ENCODE measurements around the gene STMND1. TPM values are rescaled to one million over a fixed set of nuclear protein-coding genes. Genes with fewer than 3 reads are reported as not detected.
"Not testable (repeated sequence)": the region's sequence is repeated elsewhere in the genome, so short reads cannot be mapped to it uniquely, and the experiment has no call there.

The STMND1 gene
- not detected in 2 replicates for total RNA-seq (2014; rRNA removed; shearing (Covaris generic))

DNA sequence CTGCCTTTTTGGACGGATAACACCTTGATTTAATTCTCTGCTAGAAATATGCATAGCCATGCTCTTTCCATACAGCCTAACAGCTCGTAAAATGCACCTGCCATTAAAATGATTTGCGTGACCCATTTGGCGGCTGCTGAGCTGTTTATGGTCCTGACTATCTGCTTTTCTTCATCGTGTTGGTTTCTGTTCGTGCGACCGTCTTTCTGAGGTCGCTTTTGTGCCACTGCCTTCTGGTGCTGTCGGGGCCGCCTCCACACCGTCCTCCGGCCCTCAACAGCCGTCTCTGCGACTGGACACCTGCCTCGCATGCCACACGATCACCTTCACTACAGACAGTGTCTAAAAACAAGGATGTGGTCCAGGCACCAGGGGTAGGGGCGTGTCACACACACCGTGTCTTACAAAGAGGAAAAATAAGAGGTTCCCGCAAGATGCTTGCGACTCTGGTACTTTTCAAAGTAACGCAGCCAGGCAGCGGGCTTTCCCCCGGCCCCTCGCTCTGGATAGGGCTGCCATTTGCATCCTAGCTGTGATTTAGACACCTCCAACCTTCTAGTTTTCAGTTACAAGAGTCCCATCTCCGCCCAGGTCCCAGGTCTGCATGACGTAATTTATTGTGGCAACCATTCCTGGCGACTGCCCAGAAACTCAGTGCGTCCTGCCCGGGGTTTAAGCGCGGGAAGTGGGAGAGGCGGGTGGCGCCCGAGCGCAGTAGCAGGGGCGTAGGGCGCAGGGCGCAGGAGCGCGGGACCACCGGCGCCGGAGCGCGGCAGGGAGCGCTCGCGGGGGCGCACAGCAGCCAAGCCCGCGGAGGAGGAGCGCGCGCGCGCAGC, at the start of gene STMND1:
TSS of gene STMND1 (plus strand) at position 629 of the 836 bp plus-strand sequence. CDS start 208 bp downstream, outside the sequence.
- no peaks in the 10 kb centered on the region for H3K36me3 ChIP-seq (replicated peaks; ENCODE audit: control insufficient read depth, insufficient read depth, low read length)
- H3K27me3 ChIP-seq (ENCODE audit: control insufficient read depth, insufficient read depth, low read length): peaks cover 30% of the 10 kb centered on the region
- peak within 1 kb of the TSS; percentile 40 for H3K4me3 ChIP-seq (ENCODE audit: insufficient read depth, low read depth, low read length)
- DNase-seq: peak; percentile 71

DNA sequence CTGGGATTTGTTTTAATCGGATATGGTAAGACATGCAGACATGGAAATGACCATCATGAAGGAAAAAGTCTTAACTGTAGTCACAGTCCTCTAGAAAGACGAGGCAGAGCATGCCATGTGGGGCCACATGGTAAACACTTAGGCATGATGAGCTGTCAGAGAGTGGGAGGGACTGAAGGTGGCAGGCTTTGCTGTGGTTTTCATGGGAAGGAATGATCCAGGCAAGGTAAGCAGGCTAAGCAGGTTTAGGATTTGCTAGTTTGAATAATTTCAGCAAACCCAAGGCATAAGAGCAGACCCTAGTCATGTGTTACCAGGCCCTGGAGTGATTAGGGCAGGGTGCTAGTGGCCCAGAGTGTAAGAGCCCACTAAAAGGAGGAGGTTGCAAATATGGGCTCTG, 47.2 kb upstream of the STMND1 start:
- H3K27me3 ChIP-seq (ENCODE audit: control insufficient read depth, insufficient read depth, low read length): no peaks in the 10 kb centered on the region
- H3K36me3 ChIP-seq (replicated peaks; ENCODE audit: control insufficient read depth, insufficient read depth, low read length): no peaks in the 10 kb centered on the region
- no peak overlapping the region for H3K4me3 ChIP-seq (ENCODE audit: insufficient read depth, low read depth, low read length)
- no peak for DNase-seq

DNA sequence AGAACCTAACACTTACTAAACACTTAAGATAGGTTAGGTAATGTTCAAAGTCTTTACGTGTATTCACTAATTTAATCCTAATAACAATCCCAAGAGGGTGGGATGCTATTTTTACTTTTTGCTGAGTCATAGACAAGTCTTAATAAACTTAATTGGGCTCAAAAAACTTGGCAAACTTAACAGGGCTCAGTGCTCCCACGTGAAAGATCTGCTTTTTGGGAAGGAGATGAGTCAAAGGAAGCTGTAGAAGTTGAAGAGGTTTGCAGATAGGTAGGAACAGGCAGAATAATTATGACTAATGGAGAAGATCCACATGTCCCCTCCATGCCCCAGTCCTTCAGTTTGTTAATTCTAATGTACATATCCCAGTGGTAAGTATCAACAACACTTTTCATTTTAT, 44.5 kb upstream of the STMND1 start:
- Histone ChIP-seq H3K27me3 (ENCODE audit: control insufficient read depth, insufficient read depth, low read length) (no peaks in the 10 kb centered on the region), H3K36me3 (replicated peaks; ENCODE audit: control insufficient read depth, insufficient read depth, low read length) (no peaks in the 10 kb centered on the region), H3K4me3 (ENCODE audit: insufficient read depth, low read depth, low read length) (no peak overlapping the region)
- no peak for DNase-seq

DNA sequence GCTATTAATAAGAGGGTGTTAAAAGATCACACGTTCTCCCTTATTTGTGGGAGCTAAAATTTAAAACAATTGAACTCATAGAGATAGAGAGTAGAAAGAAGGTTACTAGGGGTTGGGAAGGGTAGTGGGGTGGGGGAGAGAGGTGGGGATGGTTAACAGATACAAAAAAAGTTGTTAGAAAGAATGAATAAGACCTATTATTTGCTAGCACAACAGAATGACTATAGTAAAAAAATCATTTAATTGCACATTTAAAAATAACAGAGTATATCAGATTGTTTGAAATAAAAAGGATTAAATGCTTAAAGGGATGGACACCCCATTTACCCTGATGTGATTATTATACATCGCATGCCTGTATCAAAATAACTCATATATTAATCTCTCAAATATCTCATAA, 43.3 kb upstream of the STMND1 start:
- DNase-seq: no peak
- Histone ChIP-seq H3K36me3 (replicated peaks; ENCODE audit: control insufficient read depth, insufficient read depth, low read length) (no peaks in the 10 kb centered on the region), H3K27me3 (ENCODE audit: control insufficient read depth, insufficient read depth, low read length) (no peaks in the 10 kb centered on the region), H3K4me3 (ENCODE audit: insufficient read depth, low read depth, low read length) (no peak overlapping the region)

DNA sequence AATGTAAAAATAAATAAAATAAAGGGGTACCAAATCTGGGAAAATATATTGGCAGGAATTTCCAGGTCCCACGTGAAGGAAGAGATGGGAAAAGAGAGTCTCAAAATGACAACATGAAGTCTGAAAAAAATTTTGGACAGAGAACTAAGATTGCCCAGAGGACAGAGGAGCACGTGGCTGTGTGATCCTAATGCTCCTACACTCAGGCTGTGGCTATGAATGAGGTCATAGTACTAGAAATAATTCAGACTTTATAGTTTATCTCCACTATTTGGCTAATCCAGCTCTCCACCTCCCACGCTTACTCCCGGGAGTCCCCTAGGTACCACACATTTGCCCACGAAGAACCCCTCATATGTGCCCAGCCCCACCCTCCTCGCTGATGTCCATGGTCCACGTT, 42.8 kb upstream of the STMND1 start:
- Histone ChIP-seq H3K36me3 (replicated peaks; ENCODE audit: control insufficient read depth, insufficient read depth, low read length) (no peaks in the 10 kb centered on the region), H3K27me3 (ENCODE audit: control insufficient read depth, insufficient read depth, low read length) (no peaks in the 10 kb centered on the region), H3K4me3 (ENCODE audit: insufficient read depth, low read depth, low read length) (no peak overlapping the region)
- DNase-seq: no peak

DNA sequence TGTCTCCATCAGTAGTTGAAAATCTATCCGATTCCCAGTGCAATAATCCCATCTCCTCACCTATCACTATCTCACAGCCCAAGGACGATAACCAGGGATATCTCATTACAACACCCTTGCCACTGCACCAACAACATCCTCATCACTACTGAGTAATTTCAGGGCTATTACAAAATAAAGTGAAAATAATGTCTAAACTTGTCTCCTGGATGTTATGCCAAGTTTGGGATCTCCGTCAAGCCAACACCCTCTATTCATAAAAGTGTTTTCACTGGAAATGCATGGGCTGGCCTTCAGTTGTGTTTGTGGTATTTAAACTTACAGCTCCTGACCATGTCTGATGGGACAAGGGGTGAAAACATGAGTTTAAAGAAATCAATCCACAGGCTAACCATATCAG, 42.0 kb upstream of the STMND1 start:
- Histone ChIP-seq H3K4me3 (ENCODE audit: insufficient read depth, low read depth, low read length) (no peak overlapping the region), H3K36me3 (replicated peaks; ENCODE audit: control insufficient read depth, insufficient read depth, low read length) (no peaks in the 10 kb centered on the region), H3K27me3 (ENCODE audit: control insufficient read depth, insufficient read depth, low read length) (no peaks in the 10 kb centered on the region)
- no peak for DNase-seq

DNA sequence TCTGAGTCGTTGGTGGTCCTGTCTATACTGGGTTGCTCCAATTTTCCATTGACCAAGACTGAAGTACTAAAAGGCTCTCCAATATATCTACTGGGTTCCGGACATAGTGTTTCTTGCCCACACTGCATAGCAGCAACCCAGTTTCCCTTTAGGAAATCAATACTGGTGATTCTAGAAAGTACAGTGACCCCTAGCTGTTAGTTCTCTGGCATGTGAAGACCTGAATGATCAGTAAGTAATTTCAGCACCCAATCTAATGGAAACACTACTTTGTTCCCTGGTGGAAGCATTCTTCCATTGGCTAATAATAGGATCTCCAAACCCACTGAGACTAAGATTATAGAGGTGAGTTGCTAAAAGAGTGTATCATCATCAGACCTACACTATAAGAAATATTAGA, 40.8 kb upstream of the STMND1 start:
- Histone ChIP-seq H3K36me3 (replicated peaks; ENCODE audit: control insufficient read depth, insufficient read depth, low read length) (no peaks in the 10 kb centered on the region), H3K4me3 (ENCODE audit: insufficient read depth, low read depth, low read length) (no peak overlapping the region), H3K27me3 (ENCODE audit: control insufficient read depth, insufficient read depth, low read length) (no peaks in the 10 kb centered on the region)
- peak; percentile 10 for DNase-seq

DNA sequence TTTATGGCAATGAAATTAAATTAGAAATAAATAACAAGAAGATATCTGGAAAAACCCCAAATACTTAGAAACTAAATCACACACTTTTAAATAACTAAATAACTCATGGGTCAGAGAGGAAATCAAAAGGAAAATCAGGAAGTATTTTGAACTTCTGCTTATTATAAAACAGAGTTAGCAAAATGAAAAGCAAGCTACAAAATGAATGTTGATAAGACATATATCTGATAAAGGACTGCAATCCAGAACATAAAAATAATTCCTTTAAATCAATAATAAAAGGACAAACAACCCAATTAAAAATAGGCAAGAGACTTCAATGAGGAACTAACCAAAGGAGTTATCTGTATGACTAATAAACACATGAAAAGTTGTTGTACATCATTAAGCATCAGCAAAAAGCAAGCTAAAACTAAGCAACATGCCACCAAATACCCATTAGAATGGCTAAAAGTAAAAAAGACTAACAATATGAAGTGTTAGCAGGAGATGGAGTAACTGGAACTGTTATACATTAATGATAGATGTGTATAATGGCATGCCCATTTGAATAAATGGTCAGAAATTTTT, 38.9 kb upstream of the STMND1 start:
- DNase-seq: no peak
- no peak overlapping the region for H3K4me3 ChIP-seq (ENCODE audit: insufficient read depth, low read depth, low read length)
- no peaks in the 10 kb centered on the region for H3K36me3 ChIP-seq (replicated peaks; ENCODE audit: control insufficient read depth, insufficient read depth, low read length)
- no peaks in the 10 kb centered on the region for H3K27me3 ChIP-seq (ENCODE audit: control insufficient read depth, insufficient read depth, low read length)

DNA sequence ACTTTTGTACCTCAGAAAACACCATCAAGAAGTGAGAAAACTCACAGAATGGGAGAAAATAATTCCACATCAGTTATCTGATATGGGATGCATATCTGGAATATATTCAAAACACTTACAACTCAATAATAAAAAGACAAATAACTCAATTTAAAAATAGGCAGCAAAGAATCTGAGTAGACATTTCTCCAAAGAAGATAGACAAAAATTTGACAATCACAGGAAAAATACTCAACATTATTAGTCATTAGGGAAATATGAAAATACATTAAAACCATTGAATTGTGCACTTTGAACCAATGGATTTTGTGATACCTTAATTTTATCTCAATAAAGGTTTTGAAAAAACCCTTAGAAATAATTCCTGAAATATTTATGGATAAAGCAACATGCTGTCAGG, 36.9 kb upstream of the STMND1 start:
- DNase-seq: no peak
- Histone ChIP-seq H3K4me3 (ENCODE audit: insufficient read depth, low read depth, low read length) (no peak overlapping the region), H3K27me3 (ENCODE audit: control insufficient read depth, insufficient read depth, low read length) (no peaks in the 10 kb centered on the region), H3K36me3 (replicated peaks; ENCODE audit: control insufficient read depth, insufficient read depth, low read length) (no peaks in the 10 kb centered on the region)

DNA sequence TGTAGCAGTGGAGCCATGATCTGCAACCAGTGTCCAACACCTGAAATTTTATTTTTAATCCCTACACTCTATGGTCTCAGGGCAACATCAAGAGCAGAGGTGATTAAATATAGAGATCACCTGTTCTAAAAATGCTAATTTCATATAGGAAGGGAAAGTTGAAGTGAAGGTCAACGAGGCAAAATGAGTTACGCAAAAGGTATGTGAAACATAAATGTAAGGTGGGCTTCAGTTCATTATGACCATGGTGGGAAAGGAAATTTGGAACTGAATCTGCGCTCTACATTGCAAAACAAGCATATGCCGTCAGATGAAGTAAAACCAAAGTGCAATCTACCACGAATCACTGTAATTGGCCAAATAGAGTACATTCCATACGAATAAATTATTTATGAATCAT, 35.2 kb upstream of the STMND1 start:
- Histone ChIP-seq H3K4me3 (ENCODE audit: insufficient read depth, low read depth, low read length) (no peak overlapping the region), H3K27me3 (ENCODE audit: control insufficient read depth, insufficient read depth, low read length) (no peaks in the 10 kb centered on the region), H3K36me3 (replicated peaks; ENCODE audit: control insufficient read depth, insufficient read depth, low read length) (no peaks in the 10 kb centered on the region)
- no peak for DNase-seq

DNA sequence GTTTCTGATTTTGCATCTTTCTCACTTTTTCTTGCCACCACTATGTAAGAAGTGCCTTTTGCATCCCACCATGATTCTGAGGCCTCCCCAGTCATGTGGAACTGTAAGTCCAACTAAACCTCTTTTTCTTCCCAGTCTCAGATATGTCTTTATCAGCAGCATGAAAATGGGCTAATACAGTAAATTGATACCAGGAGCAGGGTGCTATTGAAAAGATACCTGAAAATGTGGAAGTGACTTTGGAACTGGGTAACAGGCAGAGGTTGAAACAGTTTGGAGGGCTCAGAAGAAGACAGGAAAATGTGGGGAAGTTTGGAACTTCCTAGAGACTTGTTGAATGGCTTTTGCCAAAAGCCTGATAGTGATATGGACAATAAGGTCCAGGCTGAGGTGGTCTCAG, 32.9 kb upstream of the STMND1 start:
- H3K4me3 ChIP-seq (ENCODE audit: insufficient read depth, low read depth, low read length); DNase-seq; H3K36me3 ChIP-seq (replicated peaks; ENCODE audit: control insufficient read depth, insufficient read depth, low read length): not testable (repeated sequence)

DNA sequence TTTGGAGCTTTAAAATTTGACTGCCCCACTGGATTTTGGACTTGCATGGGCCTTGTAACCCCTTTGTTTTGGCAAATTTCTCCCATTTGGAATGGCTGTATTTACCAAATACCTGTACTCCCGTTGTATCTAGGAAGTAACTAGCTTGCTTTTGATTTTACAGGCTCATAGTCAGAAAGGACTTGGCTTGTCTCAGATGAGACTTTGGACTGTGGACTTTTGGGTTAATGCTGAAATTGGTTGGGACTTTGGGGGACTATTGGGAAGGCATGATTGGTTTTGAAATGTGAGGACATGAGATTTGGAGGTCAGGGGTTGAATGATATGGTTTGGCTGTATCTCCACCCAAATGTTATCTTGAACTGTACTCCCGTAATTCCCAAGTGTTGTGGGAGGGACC, 31.4 kb upstream of the STMND1 start:
- H3K27me3 ChIP-seq (ENCODE audit: control insufficient read depth, insufficient read depth, low read length); DNase-seq; H3K4me3 ChIP-seq (ENCODE audit: insufficient read depth, low read depth, low read length); H3K36me3 ChIP-seq (replicated peaks; ENCODE audit: control insufficient read depth, insufficient read depth, low read length): not testable (repeated sequence)

More for the DNA sequence above, 32.9 kb upstream of the STMND1 start:
- not testable (repeated sequence) for H3K27me3 ChIP-seq (ENCODE audit: control insufficient read depth, insufficient read depth, low read length)

DNA sequence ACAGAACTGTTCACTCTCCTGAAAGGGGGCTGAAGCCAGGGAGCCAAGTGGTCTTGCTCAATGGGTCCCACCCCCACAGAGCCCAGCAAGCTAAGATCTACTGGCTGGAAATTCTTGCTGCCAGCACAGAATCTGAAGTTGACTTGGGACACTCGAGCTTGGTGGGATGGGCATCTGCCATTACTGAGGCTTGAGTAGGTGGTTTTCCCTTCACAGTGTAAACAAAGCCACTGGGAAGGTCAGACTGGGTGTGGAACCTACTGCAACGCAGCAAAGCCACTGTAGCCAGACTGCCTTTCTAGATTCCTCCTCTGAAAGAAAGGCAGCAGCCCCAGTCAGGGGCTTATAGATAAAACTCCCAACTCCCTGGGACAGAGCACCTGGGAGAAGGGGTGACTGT, 28.3 kb upstream of the STMND1 start:
- DNase-seq; H3K27me3 ChIP-seq (ENCODE audit: control insufficient read depth, insufficient read depth, low read length); H3K36me3 ChIP-seq (replicated peaks; ENCODE audit: control insufficient read depth, insufficient read depth, low read length); H3K4me3 ChIP-seq (ENCODE audit: insufficient read depth, low read depth, low read length): not testable (repeated sequence)

DNA sequence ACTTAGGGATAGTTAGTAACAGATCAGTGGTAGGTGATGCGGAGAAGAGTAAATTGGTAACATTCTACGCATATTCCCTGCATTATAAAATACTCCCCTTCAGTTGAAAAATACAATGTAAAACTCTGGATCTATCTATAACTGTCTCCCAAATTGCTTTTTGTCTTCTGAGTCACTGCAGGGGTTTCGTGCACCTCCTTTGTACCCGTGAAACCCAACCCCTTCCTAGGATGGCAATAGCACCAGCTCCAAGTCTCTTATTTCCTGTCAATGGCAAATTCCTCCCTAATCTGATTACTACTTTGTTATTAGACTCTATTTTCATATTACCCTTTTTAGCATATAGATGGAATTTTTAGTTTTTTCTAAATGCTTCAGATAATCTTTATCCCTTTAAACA, 20.6 kb upstream of the STMND1 start:
- H3K4me3 ChIP-seq (ENCODE audit: insufficient read depth, low read depth, low read length): no peak overlapping the region
- H3K36me3 ChIP-seq (replicated peaks; ENCODE audit: control insufficient read depth, insufficient read depth, low read length): no peaks in the 10 kb centered on the region
- DNase-seq: no peak
- no peaks in the 10 kb centered on the region for H3K27me3 ChIP-seq (ENCODE audit: control insufficient read depth, insufficient read depth, low read length)

DNA sequence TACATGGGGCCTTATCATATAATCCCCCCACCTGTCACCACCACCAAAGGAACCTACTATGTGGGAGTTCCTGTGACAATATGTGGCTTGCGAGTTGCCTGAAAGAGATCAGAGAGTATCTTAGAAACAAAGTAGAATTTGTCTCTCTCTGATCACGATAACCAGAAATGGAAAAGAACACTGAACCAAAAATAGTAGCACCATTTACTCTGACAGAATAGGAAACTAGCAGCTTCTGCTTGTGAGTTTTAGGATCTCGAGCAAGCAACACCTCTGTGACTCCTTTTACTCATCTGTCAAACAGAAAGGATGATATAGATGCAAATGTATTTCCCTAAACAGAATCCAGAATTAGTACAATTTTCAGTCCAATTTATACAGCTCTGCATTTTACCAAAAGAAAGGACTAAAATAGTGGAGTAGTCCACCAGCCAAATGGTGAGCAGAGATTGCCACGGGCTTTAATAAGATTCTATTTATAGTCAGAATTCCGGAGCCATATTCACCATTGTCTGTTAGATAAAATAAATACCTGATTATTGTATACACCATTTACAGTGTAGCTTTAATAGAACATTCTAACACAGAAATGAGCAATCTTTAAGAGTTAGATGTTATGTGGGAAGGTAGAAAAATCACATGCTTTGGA, 19.9 kb upstream of the STMND1 start:
- Histone ChIP-seq H3K27me3 (ENCODE audit: control insufficient read depth, insufficient read depth, low read length) (no peaks in the 10 kb centered on the region), H3K4me3 (ENCODE audit: insufficient read depth, low read depth, low read length) (no peak overlapping the region), H3K36me3 (replicated peaks; ENCODE audit: control insufficient read depth, insufficient read depth, low read length) (no peaks in the 10 kb centered on the region)
- DNase-seq: no peak

All from H7 (cell line).